ENCODE measurements around the gene PPP1R3D.
A peak's percentile ranks its signal among the peaks of the same experiment; 100 is the strongest.

Gene PPP1R3D

GRCh38 chr20:59935457-59936185 lies 4.5 kb downstream of the PPP1R3D start:
- H3K4me3 ChIP-seq (ENCODE audit: low read length) = no peak overlapping the region
- peaks cover 53% of the 10 kb centered on the region for H3K27me3 ChIP-seq (ENCODE audit: insufficient read depth, low read length)
- H3K9ac ChIP-seq (ENCODE audit: low read depth, low read length) = no peak overlapping the region
- no peak overlapping the region for H3K27ac ChIP-seq (ENCODE audit: low read length)
- peaks cover 7% of the 10 kb centered on the region; the same call in 1 of the 2 replicates for H3K9me3 ChIP-seq (ENCODE audit: insufficient read depth, low read depth, low read length)
- H3K36me3 ChIP-seq (ENCODE audit: insufficient read depth, low read depth, low read length) = no peaks in the 10 kb centered on the region
- H3K4me1 ChIP-seq (ENCODE audit: insufficient read depth, low read length) = no peaks in the 10 kb centered on the region

DNA sequence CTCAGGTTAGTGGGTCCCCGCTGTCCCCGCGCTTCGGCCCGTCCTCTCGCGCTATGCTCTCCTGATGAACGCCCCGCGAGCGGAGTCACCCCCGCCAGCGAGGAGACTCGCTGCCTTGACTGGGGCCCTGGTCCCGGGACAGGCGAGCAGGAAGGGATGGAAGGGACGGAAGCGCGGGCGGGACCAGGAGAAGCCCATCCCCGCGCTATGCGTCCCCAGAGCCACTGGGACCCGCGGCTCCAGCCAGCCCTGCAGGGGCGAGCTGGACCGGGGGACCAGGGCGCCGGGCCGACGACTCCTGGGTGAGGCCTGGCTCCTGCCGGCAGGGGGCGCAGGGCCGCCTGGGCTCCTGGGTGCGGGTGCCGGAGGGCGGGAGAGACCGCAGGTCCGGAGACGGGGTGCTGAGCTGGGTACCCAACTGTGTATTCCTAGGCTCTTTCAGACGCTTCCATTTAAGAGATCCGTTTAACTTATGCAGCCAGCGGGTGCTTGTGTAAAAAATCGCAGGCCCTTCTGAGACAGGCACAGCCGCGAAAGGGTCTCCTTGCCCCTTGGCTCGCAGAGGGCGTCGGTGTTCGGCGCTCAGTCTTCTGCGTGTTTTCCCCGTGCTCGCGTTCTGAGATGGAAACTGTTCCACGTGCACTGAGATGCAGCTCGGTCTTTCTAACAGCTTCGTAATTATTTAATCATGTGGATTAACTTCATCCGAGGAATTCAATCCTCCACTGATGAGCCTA lies 6.1 kb downstream of the PPP1R3D start:
- Histone ChIP-seq H3K4me3 (ENCODE audit: low read length) (peak overlapping the region; percentile 54), H3K27ac (ENCODE audit: low read length) (no peak overlapping the region), H3K9ac (ENCODE audit: low read depth, low read length) (no peak overlapping the region), H3K27me3 (ENCODE audit: insufficient read depth, low read length) (peaks cover 48% of the 10 kb centered on the region), H3K36me3 (ENCODE audit: insufficient read depth, low read depth, low read length) (no peaks in the 10 kb centered on the region), H3K9me3 (ENCODE audit: insufficient read depth, low read depth, low read length) (peaks cover 4% of the 10 kb centered on the region; the same call in 1 of the 2 replicates), H3K4me1 (ENCODE audit: insufficient read depth, low read length) (no peaks in the 10 kb centered on the region)

GRCh38 chr20:59933296-59933848 lies 6.7 kb downstream of the PPP1R3D start, which contains the start of gene SYCP2:
Gene SYCP2, minus strand, starts transcription at chr20:59933637. Its CDS starts 11,224 bp downstream, at chr20:59922413.
- peak within 1 kb of the TSS; percentile 54 for H3K4me3 ChIP-seq (ENCODE audit: low read length)
- H3K9ac ChIP-seq (ENCODE audit: low read depth, low read length) = no peak within 1 kb of the TSS
- no peaks in the 10 kb centered on the region for H3K4me1 ChIP-seq (ENCODE audit: insufficient read depth, low read length)
- H3K36me3 ChIP-seq (ENCODE audit: insufficient read depth, low read depth, low read length) = no peaks in the 10 kb centered on the region
- H3K9me3 ChIP-seq (ENCODE audit: insufficient read depth, low read depth, low read length) = no peaks in the 10 kb centered on the region
- no peak within 1 kb of the TSS for H3K27ac ChIP-seq (ENCODE audit: low read length)
- peaks cover 41% of the 10 kb centered on the region for H3K27me3 ChIP-seq (ENCODE audit: insufficient read depth, low read length)

- Histone ChIP-seq H3K36me3 (ENCODE audit: insufficient read depth, low read depth, low read length) (no peaks in the 10 kb centered on the region), H3K27ac (ENCODE audit: low read length) (no peak overlapping the region), H3K4me3 (ENCODE audit: low read length) (no peak overlapping the region), H3K9me3 (ENCODE audit: insufficient read depth, low read depth, low read length) (no peaks in the 10 kb centered on the region), H3K27me3 (ENCODE audit: insufficient read depth, low read length) (peaks cover 35% of the 10 kb centered on the region), H3K4me1 (ENCODE audit: insufficient read depth, low read length) (no peaks in the 10 kb centered on the region; the same call in 1 of the 2 replicates), H3K9ac (ENCODE audit: low read depth, low read length) (no peak overlapping the region)
Measured at GRCh38 chr20:59932616-59933295, 7.3 kb downstream of the PPP1R3D start.

GRCh38 chr20:59931511-59932312 lies 8.4 kb downstream of the PPP1R3D start:
- Histone ChIP-seq H3K9me3 (ENCODE audit: insufficient read depth, low read depth, low read length) (no peaks in the 10 kb centered on the region), H3K36me3 (ENCODE audit: insufficient read depth, low read depth, low read length) (no peaks in the 10 kb centered on the region), H3K27me3 (ENCODE audit: insufficient read depth, low read length) (peaks cover 29% of the 10 kb centered on the region), H3K9ac (ENCODE audit: low read depth, low read length) (no peak overlapping the region), H3K4me1 (ENCODE audit: insufficient read depth, low read length) (no peaks in the 10 kb centered on the region; the same call in 1 of the 2 replicates), H3K27ac (ENCODE audit: low read length) (no peak overlapping the region), H3K4me3 (ENCODE audit: low read length) (no peak overlapping the region)

DNA sequence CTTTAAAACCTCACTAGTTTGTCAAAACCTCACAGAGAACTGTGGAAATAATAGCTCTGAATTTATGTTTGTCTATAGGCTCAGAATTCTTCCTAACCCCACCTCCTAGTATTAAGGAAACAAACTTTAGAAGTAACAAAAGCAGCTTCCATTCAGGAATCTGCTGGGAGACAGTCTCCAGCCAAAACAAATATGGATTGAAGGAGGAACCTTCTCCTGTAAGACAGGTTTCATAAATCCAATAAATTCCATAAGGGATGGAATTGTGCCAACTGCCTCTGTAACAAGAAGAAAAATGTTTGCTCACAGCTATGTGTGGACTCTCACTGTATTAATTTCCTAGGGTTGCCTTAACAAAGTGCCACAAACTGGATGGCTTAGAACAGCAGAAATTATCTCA lies 14.2 kb downstream of the PPP1R3D start:
- Histone ChIP-seq H3K27me3 (ENCODE audit: insufficient read depth, low read length) (no peaks in the 10 kb centered on the region), H3K9me3 (ENCODE audit: insufficient read depth, low read depth, low read length) (no peaks in the 10 kb centered on the region), H3K27ac (ENCODE audit: low read length) (no peak overlapping the region), H3K36me3 (ENCODE audit: insufficient read depth, low read depth, low read length) (no peaks in the 10 kb centered on the region), H3K4me3 (ENCODE audit: low read length) (no peak overlapping the region), H3K4me1 (ENCODE audit: insufficient read depth, low read length) (no peaks in the 10 kb centered on the region; the same call in 1 of the 2 replicates), H3K9ac (ENCODE audit: low read depth, low read length) (no peak overlapping the region)

GRCh38 chr20:59925359-59925758 lies 14.7 kb downstream of the PPP1R3D start:
- H3K9me3 ChIP-seq (ENCODE audit: insufficient read depth, low read depth, low read length) = no peaks in the 10 kb centered on the region
- no peak overlapping the region for H3K4me3 ChIP-seq (ENCODE audit: low read length)
- H3K9ac ChIP-seq (ENCODE audit: low read depth, low read length) = no peak overlapping the region
- no peaks in the 10 kb centered on the region; the same call in 1 of the 2 replicates for H3K4me1 ChIP-seq (ENCODE audit: insufficient read depth, low read length)
- H3K27me3 ChIP-seq (ENCODE audit: insufficient read depth, low read length) = no peaks in the 10 kb centered on the region
- no peak overlapping the region for H3K27ac ChIP-seq (ENCODE audit: low read length)
- H3K36me3 ChIP-seq (ENCODE audit: insufficient read depth, low read depth, low read length) = no peaks in the 10 kb centered on the region

DNA sequence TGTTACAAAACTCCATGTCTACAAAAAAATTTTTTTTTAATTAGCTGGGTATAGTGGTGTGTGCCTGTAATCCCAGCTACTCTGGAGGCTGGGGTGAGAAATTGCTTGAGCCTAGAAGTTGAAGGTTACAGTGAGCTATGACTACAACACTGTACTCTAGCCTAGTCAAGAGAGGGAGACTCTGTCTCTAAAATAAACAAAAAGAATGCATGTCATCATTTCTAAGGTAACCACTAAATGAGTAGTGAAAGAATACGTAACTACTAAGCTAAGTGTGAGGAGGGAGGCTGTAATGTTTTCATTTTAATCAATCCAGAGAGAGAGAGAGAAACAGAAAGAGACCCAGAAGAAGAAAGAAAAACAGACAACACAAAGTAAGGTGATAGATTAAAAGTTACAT lies 16.6 kb downstream of the PPP1R3D start:
- Histone ChIP-seq H3K4me3 (ENCODE audit: low read length) (no peak overlapping the region), H3K27me3 (ENCODE audit: insufficient read depth, low read length) (no peaks in the 10 kb centered on the region), H3K9me3 (ENCODE audit: insufficient read depth, low read depth, low read length) (no peaks in the 10 kb centered on the region), H3K4me1 (ENCODE audit: insufficient read depth, low read length) (no peaks in the 10 kb centered on the region; the same call in 1 of the 2 replicates), H3K27ac (ENCODE audit: low read length) (no peak overlapping the region), H3K36me3 (ENCODE audit: insufficient read depth, low read depth, low read length) (no peaks in the 10 kb centered on the region), H3K9ac (ENCODE audit: low read depth, low read length) (no peak overlapping the region)

DNA sequence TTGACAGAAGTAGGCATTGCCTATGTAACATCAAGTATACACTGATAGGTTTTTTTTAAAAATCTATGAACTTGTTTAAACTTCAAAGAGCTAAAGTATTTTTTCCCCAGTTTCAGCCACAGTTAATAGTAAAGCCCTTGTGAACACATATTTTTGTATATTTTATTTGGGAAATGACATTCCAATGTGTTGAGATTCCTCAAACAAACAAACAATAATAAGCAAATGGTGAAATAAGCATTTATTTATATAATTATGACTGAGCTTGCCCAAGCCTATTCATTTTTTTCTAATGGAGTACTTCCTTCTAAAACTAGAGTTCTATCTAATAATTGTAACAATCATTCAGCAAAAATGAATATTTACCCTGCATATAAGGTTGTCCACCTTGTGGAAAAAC lies 19.2 kb downstream of the PPP1R3D start:
- H3K4me1 ChIP-seq (ENCODE audit: insufficient read depth, low read length) = no peaks in the 10 kb centered on the region
- H3K27me3 ChIP-seq (ENCODE audit: insufficient read depth, low read length) = no peaks in the 10 kb centered on the region
- no peak overlapping the region for H3K27ac ChIP-seq (ENCODE audit: low read length)
- H3K36me3 ChIP-seq (ENCODE audit: insufficient read depth, low read depth, low read length) = no peaks in the 10 kb centered on the region
- no peak overlapping the region for H3K4me3 ChIP-seq (ENCODE audit: low read length)
- no peak overlapping the region for H3K9ac ChIP-seq (ENCODE audit: low read depth, low read length)
- no peaks in the 10 kb centered on the region for H3K9me3 ChIP-seq (ENCODE audit: insufficient read depth, low read depth, low read length)

- Histone ChIP-seq H3K9ac (ENCODE audit: low read depth, low read length) (no peak overlapping the region), H3K27me3 (ENCODE audit: insufficient read depth, low read length) (no peaks in the 10 kb centered on the region), H3K9me3 (ENCODE audit: insufficient read depth, low read depth, low read length) (no peaks in the 10 kb centered on the region), H3K4me3 (ENCODE audit: low read length) (no peak overlapping the region), H3K27ac (ENCODE audit: low read length) (no peak overlapping the region), H3K36me3 (ENCODE audit: insufficient read depth, low read depth, low read length) (no peaks in the 10 kb centered on the region), H3K4me1 (ENCODE audit: insufficient read depth, low read length) (no peaks in the 10 kb centered on the region)
Measured at GRCh38 chr20:59912609-59913008, 27.5 kb downstream of the PPP1R3D start.

- no peak overlapping the region for H3K27ac ChIP-seq (ENCODE audit: low read length)
- H3K9me3 ChIP-seq (ENCODE audit: insufficient read depth, low read depth, low read length) = no peaks in the 10 kb centered on the region
- H3K4me1 ChIP-seq (ENCODE audit: insufficient read depth, low read length) = no peaks in the 10 kb centered on the region
- no peaks in the 10 kb centered on the region for H3K27me3 ChIP-seq (ENCODE audit: insufficient read depth, low read length)
- no peak overlapping the region for H3K9ac ChIP-seq (ENCODE audit: low read depth, low read length)
- no peak overlapping the region for H3K4me3 ChIP-seq (ENCODE audit: low read length)
- no peaks in the 10 kb centered on the region for H3K36me3 ChIP-seq (ENCODE audit: insufficient read depth, low read depth, low read length)
Measured at GRCh38 chr20:59911041-59911440, 29.1 kb downstream of the PPP1R3D start.

Data from iPS-20b (cell line).